ENCODE data around the gene PROZ.
"Not testable (repeated sequence)": the region's sequence is repeated elsewhere in the genome, so short reads cannot be mapped to it uniquely, and the experiment has no call there.

The PROZ gene, protein sequence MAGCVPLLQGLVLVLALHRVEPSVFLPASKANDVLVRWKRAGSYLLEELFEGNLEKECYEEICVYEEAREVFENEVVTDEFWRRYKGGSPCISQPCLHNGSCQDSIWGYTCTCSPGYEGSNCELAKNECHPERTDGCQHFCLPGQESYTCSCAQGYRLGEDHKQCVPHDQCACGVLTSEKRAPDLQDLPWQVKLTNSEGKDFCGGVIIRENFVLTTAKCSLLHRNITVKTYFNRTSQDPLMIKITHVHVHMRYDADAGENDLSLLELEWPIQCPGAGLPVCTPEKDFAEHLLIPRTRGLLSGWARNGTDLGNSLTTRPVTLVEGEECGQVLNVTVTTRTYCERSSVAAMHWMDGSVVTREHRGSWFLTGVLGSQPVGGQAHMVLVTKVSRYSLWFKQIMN

DNA sequence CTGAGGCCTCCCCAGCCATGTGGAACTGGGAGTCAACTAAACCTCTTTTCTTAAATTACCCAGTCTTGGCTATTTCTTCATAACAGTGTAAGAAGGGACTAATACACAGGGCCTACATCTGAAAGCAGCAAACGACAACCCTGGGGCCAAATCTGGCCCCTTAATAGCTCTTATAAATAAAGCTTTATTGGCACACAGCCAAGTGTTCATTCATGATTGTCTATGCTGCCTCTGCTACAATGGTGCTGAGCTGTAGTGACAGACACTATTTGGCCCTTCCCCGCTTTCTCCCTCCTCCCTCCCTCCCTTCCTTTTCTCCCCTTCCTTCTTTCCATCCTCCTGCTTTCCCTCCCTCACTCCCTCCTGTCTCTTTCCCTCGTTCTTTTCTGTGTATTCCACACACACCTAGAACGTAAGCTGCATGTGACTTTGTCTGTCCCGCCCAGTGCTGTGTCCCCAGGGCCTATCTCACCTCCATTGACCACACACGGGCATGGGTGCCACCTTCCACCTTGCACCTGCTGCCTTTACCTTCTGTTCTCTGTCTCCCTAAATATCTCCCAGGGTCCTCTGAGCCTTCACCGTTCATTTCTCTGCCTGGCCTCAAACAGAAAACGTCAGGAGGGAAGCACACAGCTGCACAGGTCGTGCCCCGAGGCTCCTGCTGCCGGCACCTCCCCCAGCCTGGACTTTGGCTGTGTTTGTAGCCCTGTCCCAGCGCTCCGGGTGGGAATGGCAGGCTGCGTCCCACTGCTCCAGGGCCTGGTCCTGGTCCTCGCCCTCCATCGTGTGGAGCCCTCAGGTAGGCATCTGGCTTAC, at the start of gene PROZ:
Gene PROZ (plus strand): TSS at position 720 of the 819 bp plus-strand sequence. CDS start 13 bp downstream, at position 733.
- DNase-seq (ENCODE audit: low read depth in 3 of 3) = no peak

DNA sequence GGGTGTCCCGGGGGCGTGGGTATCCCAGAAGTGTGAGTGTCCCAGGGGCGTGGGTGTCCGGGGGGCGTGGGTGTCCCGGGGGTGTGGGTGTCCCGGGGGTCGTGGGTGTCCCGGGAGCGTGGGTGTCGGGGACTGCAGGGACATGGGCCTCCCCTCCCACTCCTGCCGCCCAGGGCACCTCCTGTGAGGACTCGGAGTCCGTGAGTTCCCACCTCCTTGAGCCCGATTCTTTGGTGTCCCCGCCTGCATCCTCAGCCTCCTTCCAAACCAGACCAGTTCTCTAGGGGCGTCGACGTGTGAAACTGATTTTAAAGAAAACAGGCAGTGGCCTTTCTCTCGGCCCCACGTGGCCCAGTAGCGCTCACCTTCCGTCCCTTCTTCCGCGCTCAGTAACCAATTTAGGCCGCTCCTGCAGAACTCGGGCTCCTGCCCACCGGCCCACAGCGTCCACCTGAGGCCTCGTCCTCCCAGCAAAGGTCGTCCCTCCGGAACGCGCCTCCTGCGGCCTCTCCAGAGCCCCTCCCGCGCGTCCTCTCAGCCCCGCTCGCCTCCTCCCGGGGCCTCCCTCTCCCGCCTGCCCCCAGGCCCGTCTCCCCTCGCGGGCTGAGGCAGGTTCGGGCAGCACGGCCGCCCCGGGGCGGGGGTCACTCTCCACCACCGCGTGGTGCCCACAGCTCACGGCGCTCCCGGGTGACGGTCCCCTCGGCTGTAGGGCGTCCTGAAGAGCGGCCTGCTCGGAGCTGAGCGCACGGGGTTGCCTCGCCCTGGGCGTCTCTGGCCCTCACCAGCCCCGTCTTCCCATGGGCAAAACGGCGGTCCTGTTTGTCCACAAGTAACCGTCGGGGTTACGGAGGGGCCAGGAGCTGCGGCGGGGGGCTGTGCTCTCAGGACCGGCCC, 49.0 kb upstream of the PROZ start:
- no peak for DNase-seq (ENCODE audit: low read depth in 3 of 3)

DNA sequence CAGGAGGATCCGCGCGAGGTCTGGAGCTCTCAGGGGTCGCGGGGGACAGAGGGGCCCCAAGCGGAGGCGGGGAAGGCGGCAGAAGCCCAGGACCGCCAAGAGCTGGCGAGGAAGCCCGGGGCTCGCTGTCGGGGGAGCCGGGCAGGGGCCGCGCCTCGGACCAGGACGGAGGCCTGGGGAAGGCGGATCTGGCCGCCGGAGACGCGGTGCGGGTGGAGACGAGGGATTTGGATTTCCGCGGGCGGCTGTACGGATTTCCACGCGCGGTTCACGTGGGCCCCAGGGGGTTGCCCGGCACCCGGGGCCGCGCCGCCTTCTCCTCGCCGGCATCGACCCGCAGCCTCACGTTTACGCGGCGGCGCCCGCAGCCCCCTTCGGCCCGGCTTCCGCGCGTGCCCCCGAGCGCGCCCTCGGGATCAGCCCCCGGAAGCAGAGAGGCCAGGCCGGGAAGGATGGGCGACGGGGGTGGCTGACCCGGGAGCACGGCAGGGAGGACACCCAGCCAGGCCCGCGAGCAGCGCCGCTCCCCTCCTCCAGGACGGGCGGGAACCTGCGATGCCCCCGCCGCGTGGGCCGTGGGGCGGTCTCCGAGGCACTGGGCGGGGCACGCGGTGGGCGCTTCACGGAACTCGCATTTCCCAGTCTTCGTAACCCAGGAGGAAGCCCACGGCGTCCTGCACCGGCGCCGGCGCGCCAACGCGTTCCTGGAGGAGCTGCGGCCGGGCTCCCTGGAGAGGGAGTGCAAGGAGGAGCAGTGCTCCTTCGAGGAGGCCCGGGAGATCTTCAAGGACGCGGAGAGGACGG, 48.2 kb upstream of the PROZ start:
- no peak for DNase-seq (ENCODE audit: low read depth in 3 of 3)

DNA sequence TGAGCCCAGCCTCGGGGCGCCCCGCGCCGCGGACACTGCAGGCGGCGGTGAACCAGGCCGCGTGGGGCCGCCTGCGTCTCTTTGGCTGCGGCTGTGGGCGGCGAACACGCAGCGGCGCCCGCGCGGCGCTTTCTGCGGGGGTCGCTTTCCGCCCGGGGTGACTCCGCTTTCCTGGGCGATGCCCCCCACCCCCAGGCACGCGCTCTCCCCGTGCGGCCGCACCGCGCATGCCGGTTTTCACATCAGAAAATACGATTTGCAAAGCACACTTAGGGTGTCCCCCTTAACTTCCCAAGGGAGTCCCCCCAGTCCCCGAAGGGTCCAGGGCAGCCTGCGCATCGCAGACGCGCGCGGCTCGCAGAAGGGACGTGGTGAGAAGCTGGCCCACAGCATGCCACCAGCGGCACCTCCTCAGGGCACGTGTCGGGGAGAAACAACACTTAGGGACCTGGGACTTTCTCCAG, 47.6 kb upstream of the PROZ start:
- no peak for DNase-seq (ENCODE audit: low read depth in 3 of 3)

DNA sequence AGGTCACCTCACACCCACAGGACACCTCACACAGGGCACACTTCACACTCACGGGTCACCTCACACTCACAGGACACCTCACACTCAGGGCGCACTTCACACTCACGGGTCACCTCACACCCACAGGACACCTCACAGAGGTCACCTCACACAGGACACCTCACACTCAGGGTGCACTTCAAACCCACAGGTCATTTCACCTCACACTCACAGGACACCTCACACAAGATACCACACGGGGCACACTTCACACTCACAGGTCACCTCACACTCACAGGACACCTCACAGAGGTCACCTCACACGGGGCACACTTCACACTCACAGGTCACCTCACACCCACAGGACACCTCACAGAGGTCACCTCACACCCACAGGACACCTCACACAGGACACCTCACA, 46.6 kb upstream of the PROZ start:
- DNase-seq (ENCODE audit: low read depth in 3 of 3) = not testable (repeated sequence)

DNA sequence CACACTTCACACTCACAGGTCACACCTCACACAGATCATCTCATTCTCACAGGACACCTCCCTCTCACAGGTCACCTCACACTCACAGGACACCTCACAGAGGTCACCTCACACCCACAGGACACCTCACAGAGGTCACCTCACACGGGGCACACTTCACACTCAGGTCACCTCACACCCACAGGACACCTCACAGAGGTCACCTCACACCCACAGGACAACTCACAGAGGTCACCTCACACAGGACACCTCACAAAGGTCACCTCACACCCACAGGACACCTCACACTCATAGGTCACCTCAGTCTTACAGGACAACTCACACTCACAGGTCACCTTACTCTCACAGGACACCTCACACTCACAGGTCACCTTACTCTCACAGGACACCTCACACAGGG, 46.0 kb upstream of the PROZ start:
- DNase-seq (ENCODE audit: low read depth in 3 of 3) = not testable (repeated sequence)

DNA sequence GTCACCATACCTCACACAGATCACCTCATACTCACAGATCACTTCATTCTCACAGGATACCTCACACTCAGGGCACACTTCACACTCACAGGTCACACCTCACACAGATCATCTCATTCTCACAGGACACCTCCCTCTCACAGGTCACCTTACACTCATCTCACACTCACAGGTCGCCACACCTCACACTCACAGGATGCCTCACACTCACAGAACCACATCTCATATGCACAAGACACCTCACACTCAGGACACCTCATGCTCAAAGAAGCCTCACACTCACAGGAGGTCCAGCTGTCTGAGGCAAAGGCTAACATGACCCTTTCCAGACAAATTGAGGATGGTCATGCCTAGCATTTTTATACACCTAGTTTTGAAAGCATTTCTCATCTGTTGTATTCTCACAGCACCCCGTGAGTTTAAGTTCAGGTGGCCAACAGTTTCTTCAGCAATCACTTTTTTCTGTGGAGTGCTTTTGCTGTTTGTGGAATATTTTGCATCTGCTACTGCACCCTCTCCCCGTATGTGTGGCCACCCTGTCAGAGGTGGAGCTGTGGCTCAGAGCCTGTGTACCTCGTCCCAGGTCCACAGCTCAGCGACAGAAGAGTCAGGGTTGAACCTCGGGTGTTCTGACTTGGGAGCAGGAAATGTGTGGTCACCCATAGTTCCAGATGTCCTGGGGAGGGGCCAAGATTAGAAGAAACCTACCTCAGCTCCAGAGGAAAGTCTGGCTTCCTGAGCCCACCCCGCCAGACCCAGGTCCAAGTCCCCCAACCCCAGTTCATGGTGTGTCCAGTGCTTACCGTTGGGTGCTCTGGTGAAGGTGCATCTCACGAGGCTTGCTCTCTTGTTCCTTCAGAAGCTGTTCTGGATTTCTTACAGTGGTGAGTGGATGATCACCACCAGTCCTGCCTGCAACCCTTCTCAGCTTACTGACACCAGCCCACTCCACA, 45.3 kb upstream of the PROZ start:
- no peak for DNase-seq (ENCODE audit: low read depth in 3 of 3)

DNA sequence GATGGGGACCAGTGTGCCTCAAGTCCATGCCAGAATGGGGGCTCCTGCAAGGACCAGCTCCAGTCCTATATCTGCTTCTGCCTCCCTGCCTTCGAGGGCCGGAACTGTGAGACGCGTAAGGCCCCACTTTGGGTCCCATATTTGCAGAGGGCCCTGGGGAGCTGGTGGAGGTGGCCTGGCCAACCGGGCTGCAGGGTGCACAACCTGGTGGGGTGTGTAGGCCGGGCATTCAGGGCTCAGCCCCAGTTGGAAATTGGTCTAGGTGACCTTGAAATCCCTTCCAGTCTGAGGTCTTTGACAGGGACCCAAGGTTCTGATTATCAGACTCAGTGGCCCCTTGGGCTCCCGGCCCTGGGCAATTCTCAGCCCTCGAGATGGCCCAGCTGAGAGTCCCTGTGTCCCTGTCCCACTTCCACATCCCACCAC, 44.6 kb upstream of the PROZ start:
- DNase-seq (ENCODE audit: low read depth in 3 of 3) = no peak

DNA sequence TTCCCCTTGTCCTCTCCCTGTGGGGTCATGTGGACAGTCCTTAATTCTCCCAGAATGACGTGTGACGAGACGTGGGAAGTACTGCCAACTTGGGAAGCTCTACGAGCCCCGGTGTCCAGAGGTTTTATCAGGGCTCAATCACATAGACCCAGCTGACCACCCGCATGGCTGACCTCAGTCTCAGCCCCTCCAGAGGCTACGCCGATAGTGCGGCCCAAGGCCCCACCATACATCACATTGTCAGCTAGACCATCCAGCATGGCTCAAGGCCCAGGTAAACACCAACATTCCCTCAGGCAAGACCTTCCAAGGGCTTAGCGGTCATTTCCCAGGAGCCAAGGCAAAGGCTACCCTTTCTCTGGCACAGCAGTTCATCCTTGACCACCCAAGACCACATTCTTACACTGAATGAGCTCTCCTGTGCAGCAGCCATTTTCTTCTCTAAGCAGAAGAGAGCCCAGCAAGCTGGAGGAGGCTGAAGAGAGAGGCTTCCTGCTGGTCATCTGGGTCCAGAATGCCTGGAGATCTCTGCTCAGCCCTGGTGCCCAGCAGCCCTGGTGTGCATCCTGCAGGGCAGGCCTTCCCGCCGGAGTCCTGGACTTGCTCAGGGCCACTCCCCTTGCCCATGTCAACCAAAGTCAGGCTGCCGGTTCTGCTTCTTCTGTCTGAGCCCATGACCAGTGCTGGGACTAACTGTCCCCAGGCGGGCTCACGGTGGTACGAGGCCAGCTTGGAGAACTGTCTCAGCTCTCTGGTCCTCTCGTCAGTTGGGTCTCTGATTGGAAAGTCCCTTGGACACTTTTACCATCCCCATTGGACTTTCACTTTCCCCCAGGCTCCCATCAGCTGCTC, 43.7 kb upstream of the PROZ start:
- no peak for DNase-seq (ENCODE audit: low read depth in 3 of 3)

DNA sequence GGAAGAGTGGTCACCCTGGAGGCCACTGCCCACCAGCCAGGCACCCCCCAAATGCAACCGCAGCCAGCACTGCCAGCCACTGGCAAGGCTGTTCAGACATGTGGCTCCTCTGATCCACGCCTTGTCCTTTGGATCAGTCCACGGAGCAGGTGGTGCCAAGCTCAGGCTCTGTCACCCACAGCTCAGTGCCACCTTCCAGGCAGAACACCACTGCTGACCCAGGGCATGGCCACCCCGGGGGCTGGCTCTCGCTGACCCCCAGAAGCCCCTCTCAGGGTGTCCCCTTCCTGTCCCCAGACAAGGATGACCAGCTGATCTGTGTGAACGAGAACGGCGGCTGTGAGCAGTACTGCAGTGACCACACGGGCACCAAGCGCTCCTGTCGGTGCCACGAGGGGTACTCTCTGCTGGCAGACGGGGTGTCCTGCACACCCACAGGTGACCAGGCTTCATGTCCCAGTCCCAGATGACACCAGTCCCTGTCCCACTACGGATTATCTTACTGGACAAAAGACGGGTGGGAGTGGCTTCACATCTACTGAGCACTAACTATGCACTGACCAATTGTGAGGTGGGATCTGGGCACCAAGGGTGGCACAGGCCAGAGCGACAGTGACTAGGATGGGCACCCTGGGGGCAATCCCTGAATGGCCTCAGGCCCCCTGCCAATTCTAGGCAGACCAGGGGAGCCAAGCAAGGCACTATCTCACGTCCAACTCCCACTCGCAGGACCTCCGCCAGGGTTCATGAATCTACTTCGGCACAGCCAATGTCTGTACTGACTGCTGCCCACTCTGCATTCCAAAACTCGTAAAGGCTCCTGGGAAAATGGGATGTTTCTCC, 42.9 kb upstream of the PROZ start:
- no peak for DNase-seq (ENCODE audit: low read depth in 3 of 3)

DNA sequence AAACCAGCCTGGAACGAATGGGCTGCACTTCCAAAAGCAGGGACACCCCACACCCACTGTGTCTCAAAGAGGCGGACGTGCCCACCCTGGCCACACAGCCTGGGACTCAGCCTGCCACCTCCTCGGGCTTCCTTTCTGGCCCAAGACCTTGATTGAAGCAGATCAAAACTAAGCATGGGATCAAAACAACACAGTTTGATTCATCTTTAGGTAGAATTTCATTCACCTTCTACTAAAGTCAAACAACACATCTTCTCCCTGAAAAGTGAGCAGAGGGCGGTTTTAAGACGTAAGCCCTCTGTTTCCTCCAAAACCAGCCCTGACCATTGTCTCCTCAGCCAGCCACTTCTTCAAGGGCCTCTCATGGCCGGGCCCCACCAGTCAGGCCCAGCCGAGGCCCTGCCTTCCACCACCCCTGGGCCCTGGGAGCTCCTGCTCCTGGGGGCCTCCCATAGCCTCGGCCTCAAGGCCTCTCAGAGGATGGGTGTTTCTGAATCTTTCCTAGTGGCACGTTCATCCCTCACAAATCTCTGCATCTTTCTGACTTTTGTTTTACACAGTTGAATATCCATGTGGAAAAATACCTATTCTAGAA, 42.1 kb upstream of the PROZ start:
- no peak for DNase-seq (ENCODE audit: low read depth in 3 of 3)

DNA sequence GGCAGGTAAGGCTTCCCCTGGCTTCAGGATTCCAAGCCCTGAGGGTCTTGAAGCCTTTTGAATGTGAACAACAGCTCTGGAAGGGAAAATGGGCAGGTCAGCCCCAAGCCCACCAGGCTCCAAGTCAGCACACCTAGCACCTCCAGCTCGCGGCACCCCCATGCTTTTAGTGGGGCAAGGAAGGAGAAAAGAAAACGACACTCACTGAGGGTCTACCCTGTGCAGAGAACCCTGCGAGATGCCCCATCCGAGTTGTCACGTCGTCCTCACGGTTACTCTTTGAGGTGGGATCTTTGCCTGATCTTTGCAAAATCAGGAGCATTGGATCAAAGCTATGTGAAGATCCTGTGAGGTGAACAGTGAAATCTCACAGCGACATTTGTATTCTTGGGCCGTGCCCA, 41.6 kb upstream of the PROZ start:
- no peak for DNase-seq (ENCODE audit: low read depth in 3 of 3)

DNA sequence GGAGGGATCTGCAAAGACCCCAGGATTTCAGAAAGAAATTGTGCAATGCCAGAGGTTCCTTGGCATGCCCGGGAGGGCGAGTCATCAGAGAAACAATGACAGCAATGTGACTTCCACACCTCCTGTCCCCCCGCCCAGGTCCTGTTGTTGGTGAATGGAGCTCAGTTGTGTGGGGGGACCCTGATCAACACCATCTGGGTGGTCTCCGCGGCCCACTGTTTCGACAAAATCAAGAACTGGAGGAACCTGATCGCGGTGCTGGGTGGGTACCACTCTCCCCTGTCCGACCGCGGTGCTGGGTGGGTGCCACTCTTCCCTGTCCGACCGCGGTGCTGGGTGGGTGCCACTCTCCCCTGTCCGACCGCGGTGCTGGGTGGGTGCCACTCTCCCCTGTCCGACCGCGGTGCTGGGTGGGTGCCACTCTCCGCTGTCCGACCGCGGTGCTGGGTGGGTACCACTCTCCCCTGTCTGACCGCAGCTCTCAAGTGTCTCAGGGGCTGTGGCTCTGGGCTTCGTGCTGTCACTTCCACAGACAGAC, 41.0 kb upstream of the PROZ start:
- no peak for DNase-seq (ENCODE audit: low read depth in 3 of 3)

DNA sequence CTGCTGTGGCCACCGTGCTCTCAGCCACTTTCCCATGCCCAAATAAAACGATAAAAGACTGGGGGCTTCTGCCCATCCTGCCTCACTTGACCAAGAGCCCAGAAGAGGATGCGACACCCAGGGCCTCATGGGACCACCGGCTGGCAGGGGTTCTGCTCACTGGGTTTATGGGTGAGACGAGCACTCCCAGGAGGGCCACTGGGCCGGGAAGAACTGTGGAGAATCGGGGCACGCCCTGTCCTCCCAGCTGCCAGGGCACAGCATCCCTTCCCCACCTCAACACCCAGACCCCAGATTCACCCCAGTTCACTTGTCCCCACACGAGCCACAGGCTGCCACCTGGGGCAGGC, 40.6 kb upstream of the PROZ start:
- no peak for DNase-seq (ENCODE audit: low read depth in 3 of 3)

DNA sequence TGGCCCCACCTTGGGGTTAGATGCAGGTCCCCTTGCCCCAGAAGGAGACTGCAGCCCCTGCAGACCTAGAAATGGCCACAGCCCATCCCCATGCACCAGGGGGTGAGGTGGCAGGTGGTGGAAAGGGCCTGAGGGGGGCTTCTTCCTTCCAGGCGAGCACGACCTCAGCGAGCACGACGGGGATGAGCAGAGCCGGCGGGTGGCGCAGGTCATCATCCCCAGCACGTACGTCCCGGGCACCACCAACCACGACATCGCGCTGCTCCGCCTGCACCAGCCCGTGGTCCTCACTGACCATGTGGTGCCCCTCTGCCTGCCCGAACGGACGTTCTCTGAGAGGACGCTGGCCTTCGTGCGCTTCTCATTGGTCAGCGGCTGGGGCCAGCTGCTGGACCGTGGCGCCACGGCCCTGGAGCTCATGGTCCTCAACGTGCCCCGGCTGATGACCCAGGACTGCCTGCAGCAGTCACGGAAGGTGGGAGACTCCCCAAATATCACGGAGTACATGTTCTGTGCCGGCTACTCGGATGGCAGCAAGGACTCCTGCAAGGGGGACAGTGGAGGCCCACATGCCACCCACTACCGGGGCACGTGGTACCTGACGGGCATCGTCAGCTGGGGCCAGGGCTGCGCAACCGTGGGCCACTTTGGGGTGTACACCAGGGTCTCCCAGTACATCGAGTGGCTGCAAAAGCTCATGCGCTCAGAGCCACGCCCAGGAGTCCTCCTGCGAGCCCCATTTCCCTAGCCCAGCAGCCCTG, 40.0 kb upstream of the PROZ start:
- no peak for DNase-seq (ENCODE audit: low read depth in 3 of 3)

DNA sequence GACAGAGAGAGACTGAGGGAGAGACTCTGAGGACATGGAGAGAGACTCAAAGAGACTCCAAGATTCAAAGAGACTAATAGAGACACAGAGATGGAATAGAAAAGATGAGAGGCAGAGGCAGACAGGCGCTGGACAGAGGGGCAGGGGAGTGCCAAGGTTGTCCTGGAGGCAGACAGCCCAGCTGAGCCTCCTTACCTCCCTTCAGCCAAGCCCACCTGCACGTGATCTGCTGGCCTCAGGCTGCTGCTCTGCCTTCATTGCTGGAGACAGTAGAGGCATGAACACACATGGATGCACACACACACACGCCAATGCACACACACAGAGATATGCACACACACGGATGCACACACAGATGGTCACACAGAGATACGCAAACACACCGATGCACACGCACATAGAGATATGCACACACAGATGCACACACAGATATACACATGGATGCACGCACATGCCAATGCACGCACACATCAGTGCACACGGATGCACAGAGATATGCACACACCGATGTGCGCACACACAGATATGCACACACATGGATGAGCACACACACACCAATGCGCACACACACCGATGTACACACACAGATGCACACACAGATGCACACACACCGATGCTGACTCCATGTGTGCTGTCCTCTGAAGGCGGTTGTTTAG, 39.2 kb upstream of the PROZ start:
- no peak for DNase-seq (ENCODE audit: low read depth in 3 of 3)

Measured in stimulated activated CD4-positive, alpha-beta T cell treated with anti-CD3 and anti-CD28 coated beads, TNF-alpha, amount 100 ng/mL, for 48 hours (primary cell).